H9 (cell line): Measurements from ENCODE around the gene NUP43. TPM values are rescaled to one million over a fixed set of nuclear protein-coding genes. Genes with fewer than 3 reads are reported as not detected.

Experiments used
- DNase-seq: peaks from one replicate; pipeline ENCODE4 v3.0.0-alpha.2; 2017
- H2AFZ ChIP-seq: one replicate; pipeline ENCODE4 v1.6.1; 2013; ENCODE audit warnings: mild to moderate bottlenecking, low read length, control low read depth, moderate library complexity
- H2AK5ac ChIP-seq: 2 replicates; pipeline ENCODE4 v1.6.1; 2013; ENCODE audit warnings: low read length, control low read depth, mixed read lengths; ENCODE audit not compliant: insufficient read length
- H2BK120ac ChIP-seq: one replicate; pipeline ENCODE4 v1.6.1; 2013; ENCODE audit warnings: low read depth, mild to moderate bottlenecking, low read length, control low read depth, inconsistent platforms; ENCODE audit not compliant: poor library complexity, severe bottlenecking
- H2BK12ac ChIP-seq: 2 replicates; pipeline ENCODE4 v1.6.1; 2013; ENCODE audit warnings: low read length, control low read depth, mixed read lengths, low read depth; ENCODE audit not compliant: insufficient read length
- H2BK15ac ChIP-seq: 2 replicates; pipeline ENCODE4 v1.6.1; 2013; ENCODE audit warnings: low read depth, low read length, control low read depth
- H2BK20ac ChIP-seq: one replicate; pipeline ENCODE4 v1.6.1; 2013; ENCODE audit warnings: low read depth, mild to moderate bottlenecking, low read length, control low read depth, inconsistent platforms; ENCODE audit not compliant: poor library complexity, severe bottlenecking
- H2BK5ac ChIP-seq: 2 replicates; pipeline ENCODE4 v1.6.1; 2013; ENCODE audit warnings: low read length, control low read depth, mixed read lengths; ENCODE audit not compliant: insufficient read length
- H3K14ac ChIP-seq: 2 replicates; pipeline ENCODE4 v1.6.1; 2013; ENCODE audit warnings: low read length, control low read depth; ENCODE audit not compliant: insufficient read depth
- H3K18ac ChIP-seq: 2 replicates; pipeline ENCODE4 v1.6.1; 2013; ENCODE audit warnings: low read depth, mild to moderate bottlenecking, mixed read lengths, low read length, control low read depth; ENCODE audit not compliant: insufficient read length
- H3K23ac ChIP-seq: 2 replicates; pipeline ENCODE4 v1.6.1; 2013; ENCODE audit warnings: low read length, control low read depth, mixed read lengths, low read depth; ENCODE audit not compliant: insufficient read length
- H3K23me2 ChIP-seq: 2 replicates; pipeline ENCODE4 v1.6.1; 2013; ENCODE audit warnings: low read depth, mild to moderate bottlenecking, mixed read lengths, low read length, control low read depth; ENCODE audit not compliant: insufficient read length, poor library complexity, severe bottlenecking
- H3K27ac ChIP-seq: 2 replicates; pipeline ENCODE4 v1.5.1; 2013; ENCODE audit warnings: low read length, control low read depth, mixed read lengths, low read depth; ENCODE audit not compliant: insufficient read length
- H3K27me3 ChIP-seq: 2 replicates; pipeline ENCODE4 v1.6.1; 2013; ENCODE audit warnings: low read length, control low read depth, inconsistent platforms; ENCODE audit not compliant: insufficient read depth
- H3K4ac ChIP-seq: 2 replicates; pipeline ENCODE4 v1.6.1; 2013; ENCODE audit warnings: low read depth, mild to moderate bottlenecking, control low read depth, inconsistent platforms, low read length, moderate library complexity
- H3K4me1 ChIP-seq: 2 replicates; pipeline ENCODE4 v1.6.1; 2013; ENCODE audit warnings: low read length, control low read depth, inconsistent platforms; ENCODE audit not compliant: insufficient read depth
- H3K4me2 ChIP-seq: 2 replicates; pipeline ENCODE4 v1.6.1; 2013; ENCODE audit warnings: low read length, control low read depth, mixed read lengths; ENCODE audit not compliant: insufficient read length, insufficient read depth
- H3K56ac ChIP-seq: 2 replicates; pipeline ENCODE4 v1.6.1; 2013; ENCODE audit warnings: low read depth, mild to moderate bottlenecking, mixed read lengths, low read length, control low read depth; ENCODE audit not compliant: insufficient read length
- H3K79me1 ChIP-seq: 2 replicates; pipeline ENCODE4 v1.6.1; 2013; ENCODE audit warnings: low read depth, mild to moderate bottlenecking, moderate library complexity, low read length, control low read depth, inconsistent platforms; ENCODE audit not compliant: insufficient read depth, poor library complexity, severe bottlenecking
- H3K79me2 ChIP-seq: 2 replicates; pipeline ENCODE4 v1.6.1; 2013; ENCODE audit warnings: low read length, control low read depth, inconsistent platforms; ENCODE audit not compliant: insufficient read depth
- H3K9ac ChIP-seq: 2 replicates; pipeline ENCODE4 v1.6.1; 2013; ENCODE audit warnings: low read length, control low read depth, mixed read lengths; ENCODE audit not compliant: insufficient read length; ENCODE audit errors: extremely low read depth
- H3K9me3 ChIP-seq: one replicate; pipeline ENCODE4 v1.6.1; 2013; ENCODE audit warnings: low read depth, low read length, inconsistent platforms; ENCODE audit not compliant: control insufficient read depth
- H3T11ph ChIP-seq: one replicate; pipeline ENCODE4 v1.6.1; 2013; ENCODE audit warnings: mild to moderate bottlenecking, low read length, control low read depth, inconsistent platforms
- H4K20me1 ChIP-seq: one replicate; pipeline ENCODE4 v1.6.1; 2013; ENCODE audit not compliant: control insufficient read depth, insufficient read length, insufficient read depth
- H4K5ac ChIP-seq: 2 replicates; pipeline ENCODE4 v1.6.1; 2013; ENCODE audit warnings: low read depth, mild to moderate bottlenecking, mixed read lengths, low read length, control low read depth; ENCODE audit not compliant: insufficient read length
- H4K8ac ChIP-seq: replicated peaks from 2 replicates; pipeline ENCODE4 v1.6.1; 2013; ENCODE audit warnings: low read length, control low read depth, mixed read lengths, low read depth; ENCODE audit not compliant: insufficient read length
- H4K91ac ChIP-seq: 2 replicates; pipeline ENCODE4 v1.6.1; 2013; ENCODE audit warnings: low read depth, mild to moderate bottlenecking, moderate library complexity, mixed read lengths, low read length, control low read depth; ENCODE audit not compliant: insufficient read length
- H3K27ac Mint-ChIP-seq, 3 experiments: 2 replicates in 2 of 3; 3 replicates in 1 of 3; pipeline ENCODE4 v1.8.0; 2020 to 2021; ENCODE audit warnings: mixed read lengths in 3 of 3, mild to moderate bottlenecking in 1 of 3, moderate library complexity in 1 of 3
- H3K27me3 Mint-ChIP-seq: 2 replicates; pipeline ENCODE4 v1.8.0; 2021; ENCODE audit warnings: low read depth, mild to moderate bottlenecking, moderate library complexity, mixed read lengths
- H3K36me3 Mint-ChIP-seq, 3 experiments: 2 replicates in 2 of 3; 3 replicates in 1 of 3; pipeline ENCODE4 v1.8.0; 2020 to 2021; ENCODE audit warnings: low read depth in 3 of 3, mixed read lengths in 3 of 3; ENCODE audit not compliant: insufficient read depth in 1 of 3
- H3K4me1 Mint-ChIP-seq, 2 experiments: 2 replicates each; pipeline ENCODE4 v1.8.0; 2020; ENCODE audit warnings: mixed read lengths in 2 of 2
- H3K4me3 Mint-ChIP-seq, 2 experiments: 2 replicates in 1 of 2; 3 replicates in 1 of 2; pipeline ENCODE4 v1.8.0; 2020 to 2021; ENCODE audit warnings: mild to moderate bottlenecking in 2 of 2, mixed read lengths in 2 of 2, moderate library complexity in 1 of 2
- H3K9me3 Mint-ChIP-seq, 2 experiments: 2 replicates in 1 of 2; 3 replicates in 1 of 2; pipeline ENCODE4 v1.8.0; 2020; ENCODE audit warnings: mild to moderate bottlenecking in 2 of 2, mixed read lengths in 2 of 2, moderate library complexity in 1 of 2
- CTCF ChIP-seq: fragments of 200-600 bp; sonication (generic); conservative IDR thresholded peaks from 3 replicates; pipeline ENCODE4 v1.8.0; 2021; ENCODE audit warnings: antibody characterized with exemption, mild to moderate bottlenecking
- WGBS: extraction: QIAGEN DNeasy Blood & Tissue Kit; methylation state at CpG from one replicate; pipeline ENCODE4 v1.1.7; 2013; ENCODE audit warnings: missing lambda C conversion rate, low lambda C conversion rate, mixed read lengths; ENCODE audit not compliant: insufficient read length; ENCODE audit errors: extremely low coverage; 5-methylcytosine and 5-hydroxymethylcytosine counted together
- total RNA-seq: library from RNA; stranded (reverse); gene quantifications from 2 replicates; pipeline ENCODE4 v1.2.1, GENCODE V29; 2021

Gene NUP43
- total RNA-seq, 1 experiment from 2014 or later = 92.1 TPM

- H3K4me1 Mint-ChIP-seq = no peaks in the 10 kb centered on the region
- H3K9me3 Mint-ChIP-seq = no peaks in the 10 kb centered on the region
- Histone ChIP-seq H3K27ac (no peak overlapping the region), H2BK20ac (no peak overlapping the region), H3K79me1 (no peaks in the 10 kb centered on the region), H4K20me1 (no peaks in the 10 kb centered on the region), H3K79me2 (peaks cover 20% of the 10 kb centered on the region; the same call in 1 of the 2 replicates), H4K91ac (no peak overlapping the region), H3K23me2 (no peaks in the 10 kb centered on the region), H3K9ac (no peak overlapping the region), H3K23ac (no peak overlapping the region), H3K56ac (no peak overlapping the region), H2AK5ac (no peak overlapping the region), H3T11ph (no peak overlapping the region), H3K4me2 (no peak overlapping the region), H3K18ac (no peak overlapping the region), H2BK120ac (no peak overlapping the region), H2BK5ac (no peak overlapping the region), H2BK12ac (no peak overlapping the region), H3K27me3 (no peaks in the 10 kb centered on the region), H3K4me1 (no peaks in the 10 kb centered on the region), H2AFZ (no peak overlapping the region), H4K5ac (no peak overlapping the region), H2BK15ac (no peak overlapping the region), H3K14ac (no peak overlapping the region), H3K9me3 (no peaks in the 10 kb centered on the region), H4K8ac (no peak overlapping the region), H3K4ac (no peak overlapping the region)
- H3K27ac Mint-ChIP-seq = no peak overlapping the region
- no peaks in the 10 kb centered on the region for H3K27me3 Mint-ChIP-seq
- no peak for TF ChIP-seq CTCF
- H3K36me3 Mint-ChIP-seq = peaks cover 0 to 10% (median 5%) of the 10 kb centered on the region in 3 experiments; a peak in 4 of 7 replicates
- no peak overlapping the region for H3K4me3 Mint-ChIP-seq
- WGBS = no CpG with 5 or more reads among the region's 7 CpGs
- no peak for DNase-seq
Measured at GRCh38 chr6:149756261-149756636, 9.9 kb upstream of the NUP43 start.
